ENCODE measurements around the gene PRKCH. TPM values are rescaled to one million over a fixed set of nuclear protein-coding genes. Genes with fewer than 3 reads are reported as not detected.

PRKCH gene
- total RNA-seq, 4 donors from 2014 or later, result 17.9 to 105 (median 63.5) TPM

GRCh38 chr14:61495809-61496208 is 174.4 kb downstream of the PRKCH start:
- Histone ChIP-seq H3K27me3 (no peaks in the 10 kb centered on the region), H3K27ac (no peak overlapping the region), H3K4me1 (no peaks in the 10 kb centered on the region), H3K4me3 (no peak overlapping the region), H3K36me3 (no peaks in the 10 kb centered on the region), H3K9me3 (no peaks in the 10 kb centered on the region)
- DNase-seq, result no peak
- TF ChIP-seq POLR2A (IDR thresholded peaks at IDR 0.05), result no peak
- TF ChIP-seq, protein P1, sequence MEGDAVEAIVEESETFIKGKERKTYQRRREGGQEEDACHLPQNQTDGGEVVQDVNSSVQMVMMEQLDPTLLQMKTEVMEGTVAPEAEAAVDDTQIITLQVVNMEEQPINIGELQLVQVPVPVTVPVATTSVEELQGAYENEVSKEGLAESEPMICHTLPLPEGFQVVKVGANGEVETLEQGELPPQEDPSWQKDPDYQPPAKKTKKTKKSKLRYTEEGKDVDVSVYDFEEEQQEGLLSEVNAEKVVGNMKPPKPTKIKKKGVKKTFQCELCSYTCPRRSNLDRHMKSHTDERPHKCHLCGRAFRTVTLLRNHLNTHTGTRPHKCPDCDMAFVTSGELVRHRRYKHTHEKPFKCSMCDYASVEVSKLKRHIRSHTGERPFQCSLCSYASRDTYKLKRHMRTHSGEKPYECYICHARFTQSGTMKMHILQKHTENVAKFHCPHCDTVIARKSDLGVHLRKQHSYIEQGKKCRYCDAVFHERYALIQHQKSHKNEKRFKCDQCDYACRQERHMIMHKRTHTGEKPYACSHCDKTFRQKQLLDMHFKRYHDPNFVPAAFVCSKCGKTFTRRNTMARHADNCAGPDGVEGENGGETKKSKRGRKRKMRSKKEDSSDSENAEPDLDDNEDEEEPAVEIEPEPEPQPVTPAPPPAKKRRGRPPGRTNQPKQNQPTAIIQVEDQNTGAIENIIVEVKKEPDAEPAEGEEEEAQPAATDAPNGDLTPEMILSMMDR (IDR thresholded peaks at IDR 0.05), result no peak
- intact Hi-C loops (cut with DNase I; ENCODE audit: low total_unique reads), result no loop called here

- Histone ChIP-seq H3K4me1 (no peaks in the 10 kb centered on the region), H3K9me3 (no peaks in the 10 kb centered on the region), H3K4me3 (no peak overlapping the region), H3K27me3 (no peaks in the 10 kb centered on the region), H3K27ac (peak overlapping the region in 1 of 2 donors; percentile 8), H3K36me3 (no peaks in the 10 kb centered on the region)
- no peak for TF ChIP-seq POLR2A (IDR thresholded peaks at IDR 0.05)
- TF ChIP-seq, protein P1 (IDR thresholded peaks at IDR 0.05), result no peak
- intact Hi-C loops (cut with DNase I; ENCODE audit: low total_unique reads), result no loop called here
- no peak for DNase-seq
Measured at GRCh38 chr14:61498303-61498702, 176.9 kb downstream of the PRKCH start.

DNA sequence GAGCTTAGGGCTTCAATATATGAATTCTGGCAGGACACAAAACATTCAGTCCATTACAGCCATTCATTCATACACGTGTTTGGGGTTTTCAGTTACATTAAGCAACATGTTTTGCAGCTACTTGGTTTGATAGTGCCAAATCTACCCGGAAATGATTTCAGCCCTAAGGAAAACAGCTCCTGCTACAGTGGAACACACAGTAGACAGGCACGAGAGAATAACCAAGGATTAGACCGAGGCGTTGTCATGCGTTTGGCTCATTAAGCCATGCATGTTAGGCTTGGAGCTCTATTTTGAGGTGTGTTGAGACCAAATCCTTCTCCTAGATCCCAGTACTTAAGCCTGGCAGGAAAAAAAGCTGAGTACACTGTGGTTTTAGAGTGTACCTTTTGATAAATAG is 177.4 kb downstream of the PRKCH start:
- no peak for DNase-seq
- Histone ChIP-seq H3K4me1 (no peaks in the 10 kb centered on the region), H3K36me3 (no peaks in the 10 kb centered on the region), H3K4me3 (no peak overlapping the region), H3K27me3 (no peaks in the 10 kb centered on the region), H3K9me3 (no peaks in the 10 kb centered on the region), H3K27ac (peak overlapping the region in 1 of 2 donors; percentile 8)
- intact Hi-C loops (cut with DNase I; ENCODE audit: low total_unique reads), result no loop called here
- TF ChIP-seq, protein P1 (IDR thresholded peaks at IDR 0.05), result no peak

DNA sequence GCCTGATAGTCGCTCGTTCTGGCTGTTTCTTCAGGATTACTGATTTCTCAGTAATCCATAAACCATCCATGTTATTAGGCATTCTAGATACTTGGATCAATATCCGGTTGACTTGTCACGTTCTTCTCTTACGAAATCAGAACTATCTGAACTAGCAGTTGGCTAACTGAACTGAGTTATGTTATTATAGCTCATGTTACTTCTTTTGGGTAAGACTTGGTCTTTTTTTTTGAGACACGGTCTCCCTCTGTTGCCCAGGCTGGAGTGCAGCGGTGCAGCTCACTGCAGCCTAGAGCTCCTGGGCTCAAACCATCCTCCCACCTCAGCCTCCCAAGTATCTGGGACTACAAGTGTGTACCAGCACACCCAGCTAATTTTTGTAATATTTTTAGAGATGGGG is 178.6 kb downstream of the PRKCH start:
- TF ChIP-seq, protein P1 (IDR thresholded peaks at IDR 0.05), result no peak
- TF ChIP-seq POLR2A (IDR thresholded peaks at IDR 0.05), result no peak
- no peaks in the 10 kb centered on the region for H3K4me1 ChIP-seq
- no peaks in the 10 kb centered on the region for H3K9me3 ChIP-seq
- no peak overlapping the region for H3K4me3 ChIP-seq
- DNase-seq, result no peak
- intact Hi-C loops (cut with DNase I; ENCODE audit: low total_unique reads), result no loop called here
- H3K27ac ChIP-seq, result no peak overlapping the region
- no peaks in the 10 kb centered on the region for H3K36me3 ChIP-seq
- no peaks in the 10 kb centered on the region for H3K27me3 ChIP-seq

GRCh38 chr14:61501714-61502458 is 180.5 kb downstream of the PRKCH start:
- Histone ChIP-seq H3K9me3 (no peaks in the 10 kb centered on the region), H3K4me3 (no peak overlapping the region), H3K36me3 (no peaks in the 10 kb centered on the region), H3K27ac (peak overlapping the region in 1 of 2 donors; percentile 65), H3K4me1 (no peaks in the 10 kb centered on the region), H3K27me3 (no peaks in the 10 kb centered on the region)
- TF ChIP-seq, protein P1 (IDR thresholded peaks at IDR 0.05), result no peak
- no peak for TF ChIP-seq POLR2A (IDR thresholded peaks at IDR 0.05)
- DNase-seq, result no peak
- intact Hi-C loops (cut with DNase I; ENCODE audit: low total_unique reads), result no loop called here
